ENCODE measurements around the gene KSR1.
"Not testable (repeated sequence)": the region's sequence is repeated elsewhere in the genome, so short reads cannot be mapped to it uniquely, and the experiment has no call there.

The KSR1 gene

DNA sequence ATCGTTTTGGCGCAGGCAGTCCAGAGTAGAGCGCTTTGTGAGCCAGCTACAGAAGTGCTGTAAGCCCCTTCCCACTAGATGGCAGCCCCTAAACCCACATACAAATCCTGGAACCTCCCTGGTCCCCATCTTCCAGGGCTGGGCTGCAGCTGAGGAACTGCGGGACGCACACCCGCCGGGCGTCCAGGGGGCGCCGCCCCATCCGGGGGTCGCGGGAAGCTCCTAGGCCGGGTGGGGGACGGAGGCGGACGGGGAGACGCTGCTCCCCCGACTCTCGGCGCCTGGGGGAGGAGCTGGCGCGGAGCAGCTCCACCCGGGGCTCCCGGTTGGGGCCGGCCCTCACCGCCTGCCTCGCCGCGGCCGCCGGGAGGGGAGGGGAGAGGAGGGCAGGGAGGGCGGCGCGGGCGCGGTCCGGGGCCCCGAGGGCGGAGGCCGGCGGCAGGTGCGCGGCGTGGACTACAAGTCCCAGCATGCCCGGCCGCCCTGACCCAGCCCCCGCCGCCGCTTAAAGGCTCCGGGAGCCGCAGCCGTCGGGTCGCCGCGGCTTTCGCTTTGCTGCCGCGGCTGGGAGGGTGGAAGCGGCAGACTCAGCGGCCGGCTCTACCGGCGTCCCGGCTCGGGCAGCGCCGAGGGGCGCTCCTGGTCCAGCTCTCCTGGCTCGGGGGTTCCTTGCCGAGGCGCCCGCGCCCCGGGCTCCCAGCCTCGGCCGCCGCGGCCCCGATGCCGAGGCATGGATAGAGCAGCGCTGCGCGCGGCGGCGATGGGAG, at the start of gene KSR1:
TSS of gene KSR1 (plus strand) at position 535 of the 767 bp plus-strand sequence. CDS start at position 731, 196 bp downstream.
- DNase-seq (ENCODE audit: low read depth) = peak; percentile 74

DNA sequence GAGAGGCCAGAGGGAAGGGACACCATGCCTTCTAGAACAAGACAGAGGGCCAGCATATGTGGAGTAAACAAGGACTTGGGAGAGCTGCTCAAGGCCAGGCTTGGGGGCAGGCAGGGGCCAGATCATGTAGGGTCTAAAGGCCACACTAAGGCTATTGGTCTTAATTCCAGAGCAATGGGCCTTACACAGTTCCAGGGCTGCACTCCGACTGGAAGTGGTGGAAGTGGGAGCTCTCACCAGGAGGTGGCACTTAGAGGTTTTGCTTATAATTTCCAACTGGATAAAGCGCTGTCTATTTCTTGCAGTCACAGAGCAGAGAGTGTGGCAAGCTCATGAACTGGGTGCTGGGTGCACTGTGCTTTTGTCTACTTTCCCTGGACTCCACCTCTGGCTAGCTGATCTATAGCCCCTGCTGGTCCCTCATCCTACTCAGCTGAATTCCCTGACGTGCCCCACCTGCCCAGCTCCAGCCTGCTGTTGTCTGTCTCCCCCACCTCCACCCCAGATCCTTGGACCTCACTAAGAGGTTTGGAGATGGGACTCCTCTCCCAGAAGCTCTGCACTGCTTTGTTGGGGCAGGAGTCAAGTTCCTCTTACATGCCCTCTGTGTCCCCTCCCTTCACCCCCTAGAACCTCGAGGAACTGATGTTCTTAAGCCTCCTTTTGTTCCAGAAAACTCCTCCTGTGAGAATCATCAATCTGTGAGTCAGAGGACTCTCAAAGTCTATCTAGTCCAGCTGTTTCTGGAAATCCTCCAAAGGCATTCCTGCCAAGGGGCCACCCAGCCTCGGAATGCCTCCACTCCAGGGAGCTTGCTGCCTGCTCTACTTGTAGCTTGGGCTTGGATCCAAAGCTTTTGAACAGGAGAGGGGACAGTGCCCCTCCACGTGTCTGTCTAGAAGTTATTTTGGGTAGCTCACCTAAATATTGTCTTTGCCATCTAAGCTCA, 48.1 kb upstream of the KSR1 start:
- DNase-seq (ENCODE audit: low read depth) = peak; percentile 67

DNA sequence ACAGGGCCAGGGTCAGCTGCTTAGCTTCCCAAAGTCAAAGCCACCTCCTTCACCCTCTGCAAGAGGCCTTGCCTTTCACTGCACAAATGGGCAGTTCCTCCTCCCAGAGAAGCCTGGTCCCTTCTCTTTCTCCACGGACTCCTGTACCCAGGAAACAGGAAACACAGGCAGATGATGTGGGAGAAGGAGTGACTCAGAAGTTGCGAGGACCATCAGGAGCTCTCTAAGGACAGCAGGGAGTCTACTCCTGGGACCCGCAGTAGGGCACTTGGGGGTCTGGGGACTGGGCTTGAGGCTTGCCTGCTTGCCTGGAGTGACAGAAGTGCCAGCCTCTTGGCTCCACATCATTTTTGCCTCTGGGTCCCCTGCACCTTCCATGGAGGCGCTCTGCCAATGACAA, 47.4 kb upstream of the KSR1 start:
- peak; percentile 54 for DNase-seq (ENCODE audit: low read depth)

DNA sequence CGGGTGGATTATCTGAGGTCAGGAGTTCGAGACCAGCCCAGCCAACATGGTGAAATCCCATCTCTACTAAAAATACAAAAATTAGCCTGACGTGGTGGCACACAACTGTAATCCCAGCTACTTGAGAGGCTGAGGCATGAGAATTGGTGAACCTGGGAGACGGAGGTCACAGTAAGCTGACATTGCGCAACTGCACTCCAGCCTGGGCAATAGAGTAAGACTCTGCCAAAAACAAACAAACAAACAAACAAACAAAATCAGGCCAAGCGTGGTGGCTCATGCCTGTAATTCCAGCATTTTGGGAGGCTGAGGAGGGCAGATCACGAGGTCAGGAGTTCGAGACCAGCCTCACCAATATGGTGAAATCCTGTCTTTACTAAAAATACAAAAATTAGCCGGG, 44.1 kb upstream of the KSR1 start:
- DNase-seq (ENCODE audit: low read depth) = not testable (repeated sequence)

DNA sequence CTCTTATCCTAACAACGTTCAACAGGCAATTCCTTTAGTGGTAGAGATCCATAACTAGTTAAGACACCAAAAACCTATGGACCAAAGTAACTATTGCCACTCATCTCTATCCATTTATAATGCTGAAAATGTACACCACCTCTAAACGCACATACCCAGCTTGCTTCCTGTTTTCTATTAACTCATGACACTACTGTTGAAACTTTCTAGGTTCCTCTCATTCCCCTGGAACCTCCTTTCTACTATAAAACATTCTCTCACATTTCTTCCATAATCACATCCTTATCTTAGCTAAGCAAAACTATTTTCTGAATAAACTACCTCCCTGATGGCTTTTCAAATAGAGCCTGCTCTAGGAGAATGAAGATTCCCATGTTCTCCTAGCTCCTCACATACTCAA, 42.9 kb upstream of the KSR1 start:
- DNase-seq (ENCODE audit: low read depth) = no peak

DNA sequence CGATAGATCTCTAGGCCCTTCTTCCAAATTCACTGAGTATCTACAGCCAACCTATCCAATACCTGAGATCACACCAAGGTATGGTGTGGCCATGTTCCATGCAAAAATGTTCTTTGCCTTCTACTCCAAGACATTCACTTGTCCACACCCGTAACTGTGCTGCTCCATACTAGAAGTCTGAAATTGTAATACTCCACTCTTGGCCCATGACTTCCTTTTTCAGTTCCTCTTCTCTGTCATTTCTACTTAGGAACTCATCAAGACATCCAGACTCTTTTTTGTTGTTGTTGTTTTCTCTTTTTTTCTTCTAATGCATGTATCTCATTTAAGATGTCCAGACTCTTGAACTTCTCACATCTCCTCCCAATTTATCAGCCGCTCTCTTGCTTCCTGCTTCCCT, 42.5 kb upstream of the KSR1 start:
- DNase-seq (ENCODE audit: low read depth) = no peak

DNA sequence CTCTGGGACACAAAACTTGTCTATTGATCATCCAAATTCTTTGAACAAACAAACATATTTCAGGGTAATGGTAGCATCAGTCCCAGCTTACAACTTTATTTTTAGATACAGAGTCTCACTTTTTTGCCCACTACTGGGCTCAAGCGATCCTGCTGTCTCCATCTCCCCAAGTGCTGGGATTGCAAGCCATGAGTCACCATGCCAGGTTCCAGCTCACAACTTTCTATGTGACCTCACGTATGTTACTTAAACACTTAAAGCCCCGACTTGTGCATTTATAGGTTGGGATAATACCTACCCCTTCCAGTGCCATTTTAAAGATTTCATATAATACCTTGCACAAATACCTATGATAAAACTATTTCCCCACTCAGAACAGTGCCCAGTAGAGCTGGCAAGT, 42.0 kb upstream of the KSR1 start:
- peak; percentile 29 for DNase-seq (ENCODE audit: low read depth)

GRCh38 chr17:27414694-27415093, 41.6 kb upstream of the KSR1 start:
- DNase-seq (ENCODE audit: low read depth) = no peak

DNA sequence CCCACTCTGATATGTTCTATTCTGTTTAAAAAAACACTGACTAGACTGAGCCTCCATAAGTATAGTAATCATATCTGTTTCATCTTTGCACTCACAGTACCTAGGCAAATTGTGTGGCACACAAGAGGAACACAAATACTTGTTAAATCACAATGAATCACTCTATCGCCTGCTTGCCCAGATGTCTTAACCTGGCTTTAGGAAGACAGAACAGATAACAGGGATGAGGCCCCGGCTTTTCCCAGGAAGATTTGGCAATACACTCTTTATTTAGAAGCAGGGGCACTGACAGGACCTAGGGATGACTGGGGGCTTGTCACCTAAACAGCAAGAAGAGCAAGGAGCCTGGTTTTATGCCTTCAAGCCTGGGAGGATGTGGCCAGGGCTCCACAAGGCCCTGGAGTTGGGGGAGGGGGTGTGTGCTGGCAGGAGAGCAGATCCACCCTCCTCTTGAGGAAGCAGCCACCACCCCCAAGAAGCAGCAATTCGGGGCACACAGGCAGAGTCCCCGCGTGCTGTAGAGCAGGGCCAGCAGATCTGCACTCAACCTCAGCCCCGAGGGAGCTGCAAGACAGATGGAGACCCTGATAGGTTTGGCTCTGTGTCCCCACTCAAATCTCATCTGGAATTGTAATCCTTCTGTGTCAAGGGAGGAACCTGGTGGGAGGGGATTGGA, 41.0 kb upstream of the KSR1 start:
- no peak for DNase-seq (ENCODE audit: low read depth)

- no peak for DNase-seq (ENCODE audit: low read depth)
These were observed 38.5 kb upstream of the KSR1 start for GRCh38 chr17:27417596-27418365.

GRCh38 chr17:27418366-27418615, 38.0 kb upstream of the KSR1 start:
- no peak for DNase-seq (ENCODE audit: low read depth)

GRCh38 chr17:27419156-27419555, 37.1 kb upstream of the KSR1 start:
- no peak for DNase-seq (ENCODE audit: low read depth)

DNA sequence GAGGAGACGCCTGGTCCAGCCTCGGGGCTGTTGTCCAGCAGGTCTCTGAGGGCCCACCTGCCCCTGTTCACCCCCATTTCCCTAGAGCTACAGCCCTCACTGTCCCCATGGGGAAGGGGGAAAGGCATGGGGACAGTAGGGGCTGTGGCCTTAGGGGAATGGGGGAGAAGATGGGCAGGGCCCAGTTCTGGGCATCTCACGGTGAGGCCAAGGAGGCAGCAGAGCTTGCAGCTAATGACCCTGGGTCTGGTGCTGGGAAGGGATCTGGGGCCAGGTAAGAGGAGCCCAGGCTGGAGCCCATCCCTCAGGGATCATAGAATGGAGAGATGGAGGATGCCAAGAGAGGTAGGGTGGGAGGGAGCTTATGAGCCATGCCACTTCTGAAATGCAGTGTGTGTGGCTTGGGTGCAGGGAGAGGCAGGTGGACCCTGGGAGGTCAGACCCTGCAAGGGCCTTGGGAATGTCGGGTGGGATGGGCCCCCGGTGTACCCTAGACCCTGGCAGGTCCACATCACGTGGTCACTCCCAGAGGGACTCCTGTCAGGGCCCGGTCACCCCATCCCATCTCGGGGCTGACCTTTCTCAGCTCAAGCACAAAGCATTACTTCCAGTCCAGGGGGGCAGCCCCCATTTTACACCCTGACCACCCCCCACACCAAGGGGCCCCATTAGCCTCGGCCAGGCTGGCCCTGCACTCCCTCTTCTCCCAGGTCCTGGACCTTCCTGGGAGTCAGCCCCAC, 35.9 kb upstream of the KSR1 start:
- no peak for DNase-seq (ENCODE audit: low read depth)

GRCh38 chr17:27421111-27421510, 35.1 kb upstream of the KSR1 start:
- DNase-seq (ENCODE audit: low read depth) = no peak

- DNase-seq (ENCODE audit: low read depth) = not testable (repeated sequence)
These were observed 34.6 kb upstream of the KSR1 start for GRCh38 chr17:27421626-27422025.

DNA sequence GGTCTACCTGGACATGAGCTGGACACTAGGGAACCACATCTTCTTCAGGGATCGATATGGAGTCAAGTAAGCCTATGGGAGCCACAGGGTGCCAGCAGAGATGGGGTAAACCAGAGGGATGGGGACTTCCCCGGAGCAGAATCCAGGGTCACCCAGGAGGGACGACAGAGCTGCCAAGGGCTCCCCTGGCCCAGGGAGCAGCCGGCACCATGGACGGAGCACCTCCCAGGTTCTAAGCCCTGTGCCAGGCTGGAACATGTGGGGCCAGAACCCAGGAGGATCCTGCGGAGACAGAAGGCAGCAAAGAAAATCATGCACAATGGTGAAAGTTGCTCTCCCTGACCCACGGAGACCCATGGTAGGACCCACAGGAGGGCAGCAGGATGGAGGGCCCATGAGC, 33.6 kb upstream of the KSR1 start:
- no peak for DNase-seq (ENCODE audit: low read depth)

DNA sequence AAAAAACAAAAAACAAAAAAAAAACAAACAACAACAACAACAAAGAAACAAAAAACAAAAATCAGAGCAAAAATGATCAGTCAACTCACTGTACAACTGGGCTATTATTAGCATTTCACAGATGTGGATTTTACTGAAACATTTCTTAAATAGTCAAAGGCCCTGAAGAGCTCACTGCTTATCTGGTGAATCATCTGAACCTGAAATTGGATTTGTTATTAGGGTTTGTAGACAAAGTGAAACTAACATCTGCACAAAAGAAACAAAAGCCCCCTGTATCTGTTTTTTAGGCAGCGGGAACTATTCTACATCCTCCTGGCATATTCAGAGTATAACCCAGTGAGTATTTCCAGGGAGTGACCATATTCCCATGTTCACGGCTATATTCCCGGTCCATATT, 32.6 kb upstream of the KSR1 start:
- no peak for DNase-seq (ENCODE audit: low read depth)

DNA sequence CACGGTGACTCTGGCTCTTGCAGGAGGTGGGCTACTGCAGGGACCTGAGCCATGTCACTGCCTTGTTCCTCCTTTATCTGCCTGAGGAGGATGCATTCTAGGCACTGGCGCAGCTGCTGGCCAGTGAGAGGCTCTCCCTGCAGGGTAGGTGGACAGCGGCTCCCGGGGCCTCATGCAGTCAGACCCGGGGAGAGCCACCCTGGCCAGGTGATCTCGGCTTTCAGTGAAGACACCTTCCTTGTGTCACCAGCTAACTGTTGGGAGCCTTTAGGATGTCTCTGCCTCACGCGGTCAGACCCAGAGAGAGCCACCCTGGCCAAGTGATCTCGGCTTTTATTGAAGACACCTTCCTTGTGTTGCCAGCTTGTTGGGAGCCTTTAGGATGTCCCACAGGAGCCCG, 31.7 kb upstream of the KSR1 start:
- DNase-seq (ENCODE audit: low read depth) = no peak

- no peak for DNase-seq (ENCODE audit: low read depth)
These were observed 31.3 kb upstream of the KSR1 start for GRCh38 chr17:27424941-27425340.

DNA sequence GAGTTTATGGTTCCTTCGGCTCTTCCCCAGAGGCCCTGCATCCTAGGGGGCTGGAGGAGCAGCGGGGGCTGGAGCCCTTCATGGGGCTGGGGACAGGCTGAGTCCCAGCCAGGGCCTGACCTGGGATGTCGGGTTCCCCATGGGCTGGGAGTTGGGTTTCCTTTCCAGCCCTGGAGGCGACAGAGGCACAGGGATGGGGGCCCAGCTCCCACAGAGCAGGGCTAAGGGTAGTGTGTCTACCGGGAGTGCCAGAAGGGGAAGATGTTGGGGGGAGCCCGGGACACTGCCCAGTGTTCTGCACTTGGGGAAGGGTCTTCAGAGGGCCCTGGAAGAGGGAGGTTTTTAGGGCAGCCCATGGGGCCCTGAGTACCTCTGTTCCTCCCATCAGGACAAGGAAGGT, 30.7 kb upstream of the KSR1 start:
- not testable (repeated sequence) for DNase-seq (ENCODE audit: low read depth)

- no peak for DNase-seq (ENCODE audit: low read depth)
These were observed 30.3 kb upstream of the KSR1 start for GRCh38 chr17:27425991-27426390.
